Measurements from ENCODE around the gene ARHGAP15.

Gene ARHGAP15

DNA sequence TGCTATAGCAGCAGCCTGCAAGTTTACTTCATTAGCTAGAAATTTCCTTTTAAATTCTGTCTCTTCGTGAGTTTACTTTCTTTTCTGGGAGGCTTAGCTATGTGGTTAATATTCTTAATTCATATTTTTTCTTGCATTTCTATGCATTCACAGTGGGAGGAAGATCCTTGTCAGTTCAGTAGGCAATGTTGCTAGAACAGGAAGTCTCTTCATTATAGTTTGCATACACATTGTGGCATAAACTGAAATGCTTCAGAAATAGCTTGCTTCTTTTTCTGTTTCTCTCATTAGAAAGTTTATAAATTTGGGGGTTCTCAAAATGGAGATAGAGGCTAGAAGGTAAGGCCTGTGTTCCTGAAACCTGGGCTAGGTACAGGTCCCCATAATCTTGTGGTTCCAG lies 8.1 kb upstream of the ARHGAP15 start:
- H4K20me1 ChIP-seq (ENCODE audit: insufficient read depth, low read length) = no peaks in the 10 kb centered on the region
- no peaks in the 10 kb centered on the region for H3K36me3 ChIP-seq (replicated peaks; ENCODE audit: insufficient read depth, low read length)
- no peak overlapping the region for H2AFZ ChIP-seq (ENCODE audit: low read length)
- no peaks in the 10 kb centered on the region for H3F3A ChIP-seq (ENCODE audit: insufficient read depth, low read length)
- H3K27ac ChIP-seq (ENCODE audit: low read length) = no peak overlapping the region
- H3K4me2 ChIP-seq (ENCODE audit: low read depth, low read length) = no peak overlapping the region
- H3K4me1 ChIP-seq (ENCODE audit: low read length) = no peaks in the 10 kb centered on the region
- no peak for TF ChIP-seq EZH2phosphoT487 (IDR thresholded peaks at IDR 0.05; ENCODE audit: low read length)
- TF ChIP-seq, protein P1, sequence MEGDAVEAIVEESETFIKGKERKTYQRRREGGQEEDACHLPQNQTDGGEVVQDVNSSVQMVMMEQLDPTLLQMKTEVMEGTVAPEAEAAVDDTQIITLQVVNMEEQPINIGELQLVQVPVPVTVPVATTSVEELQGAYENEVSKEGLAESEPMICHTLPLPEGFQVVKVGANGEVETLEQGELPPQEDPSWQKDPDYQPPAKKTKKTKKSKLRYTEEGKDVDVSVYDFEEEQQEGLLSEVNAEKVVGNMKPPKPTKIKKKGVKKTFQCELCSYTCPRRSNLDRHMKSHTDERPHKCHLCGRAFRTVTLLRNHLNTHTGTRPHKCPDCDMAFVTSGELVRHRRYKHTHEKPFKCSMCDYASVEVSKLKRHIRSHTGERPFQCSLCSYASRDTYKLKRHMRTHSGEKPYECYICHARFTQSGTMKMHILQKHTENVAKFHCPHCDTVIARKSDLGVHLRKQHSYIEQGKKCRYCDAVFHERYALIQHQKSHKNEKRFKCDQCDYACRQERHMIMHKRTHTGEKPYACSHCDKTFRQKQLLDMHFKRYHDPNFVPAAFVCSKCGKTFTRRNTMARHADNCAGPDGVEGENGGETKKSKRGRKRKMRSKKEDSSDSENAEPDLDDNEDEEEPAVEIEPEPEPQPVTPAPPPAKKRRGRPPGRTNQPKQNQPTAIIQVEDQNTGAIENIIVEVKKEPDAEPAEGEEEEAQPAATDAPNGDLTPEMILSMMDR (IDR thresholded peaks at IDR 0.05; ENCODE audit: low read length) = no peak
- no peak for TF ChIP-seq EZH2 (optimal IDR thresholded peaks at IDR 0.05; ENCODE audit: low read depth, low read length)
- no peaks in the 10 kb centered on the region for H3K9me3 ChIP-seq (replicated peaks; ENCODE audit: insufficient read depth, low read length)
- H3K9ac ChIP-seq (ENCODE audit: low read length) = no peak overlapping the region
- H3K9me2 ChIP-seq (replicated peaks; ENCODE audit: insufficient read depth, low read length) = no peaks in the 10 kb centered on the region
- no peak overlapping the region for H3K4me3 ChIP-seq (ENCODE audit: low read length)
- no peak for DNase-seq
- no peaks in the 10 kb centered on the region for H3K27me3 ChIP-seq (replicated peaks; ENCODE audit: insufficient read depth, low read length)
- no peaks in the 10 kb centered on the region for H3K79me2 ChIP-seq (ENCODE audit: low read length)

DNA sequence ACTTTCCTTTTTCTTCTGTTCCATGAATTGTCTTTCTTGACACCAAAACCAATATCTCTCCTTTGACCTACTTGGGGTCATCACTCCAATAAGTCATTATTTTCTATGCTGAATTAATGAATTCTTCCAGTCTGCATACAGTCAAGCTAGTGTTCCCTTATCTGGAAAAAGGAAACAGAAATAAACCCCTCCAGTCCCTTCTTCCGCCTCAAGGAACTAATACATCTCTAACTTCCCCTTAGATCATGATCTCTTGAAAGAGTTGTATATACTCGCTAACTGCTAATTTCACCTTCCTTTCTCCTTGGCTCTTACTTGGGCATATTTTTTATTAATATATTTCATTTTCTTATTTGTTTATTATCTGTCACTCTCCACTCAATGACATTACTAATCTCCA lies 7.3 kb upstream of the ARHGAP15 start:
- Histone ChIP-seq H3K9me2 (replicated peaks; ENCODE audit: insufficient read depth, low read length) (no peaks in the 10 kb centered on the region), H3K9me3 (replicated peaks; ENCODE audit: insufficient read depth, low read length) (no peaks in the 10 kb centered on the region), H3K4me2 (ENCODE audit: low read depth, low read length) (no peak overlapping the region), H2AFZ (ENCODE audit: low read length) (no peak overlapping the region), H3K4me3 (ENCODE audit: low read length) (no peak overlapping the region), H3K9ac (ENCODE audit: low read length) (no peak overlapping the region), H3K36me3 (replicated peaks; ENCODE audit: insufficient read depth, low read length) (no peaks in the 10 kb centered on the region), H3F3A (ENCODE audit: insufficient read depth, low read length) (no peaks in the 10 kb centered on the region), H3K4me1 (ENCODE audit: low read length) (no peaks in the 10 kb centered on the region), H3K79me2 (ENCODE audit: low read length) (no peaks in the 10 kb centered on the region), H3K27ac (ENCODE audit: low read length) (no peak overlapping the region), H4K20me1 (ENCODE audit: insufficient read depth, low read length) (no peaks in the 10 kb centered on the region), H3K27me3 (replicated peaks; ENCODE audit: insufficient read depth, low read length) (no peaks in the 10 kb centered on the region)
- TF ChIP-seq EZH2 (optimal IDR thresholded peaks at IDR 0.05; ENCODE audit: low read depth, low read length) (no peak), EZH2phosphoT487 (IDR thresholded peaks at IDR 0.05; ENCODE audit: low read length) (no peak)
- TF ChIP-seq, protein P1 (IDR thresholded peaks at IDR 0.05; ENCODE audit: low read length) = no peak
- DNase-seq = no peak

DNA sequence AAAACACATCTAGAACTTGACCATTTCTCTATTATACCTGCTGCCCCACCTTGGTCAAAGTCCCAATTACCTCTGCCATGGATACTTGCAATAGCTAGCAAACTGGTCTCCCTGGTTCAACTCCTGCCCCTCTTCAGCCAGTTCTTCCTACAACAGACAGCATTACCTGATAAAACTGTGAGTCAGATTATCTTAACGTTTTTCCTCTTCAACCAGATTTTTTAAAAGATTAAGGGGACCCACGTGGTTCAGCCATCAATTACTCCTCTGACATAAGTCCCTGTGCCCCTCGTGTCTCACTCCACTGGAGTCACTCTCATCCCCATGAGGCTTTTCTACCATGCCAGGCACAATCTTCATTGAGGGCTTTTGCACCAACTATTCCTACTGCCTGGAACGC lies 5.3 kb upstream of the ARHGAP15 start:
- Histone ChIP-seq H3K9me2 (replicated peaks; ENCODE audit: insufficient read depth, low read length) (no peaks in the 10 kb centered on the region), H3K27ac (ENCODE audit: low read length) (no peak overlapping the region), H3K4me3 (ENCODE audit: low read length) (no peak overlapping the region), H3K27me3 (replicated peaks; ENCODE audit: insufficient read depth, low read length) (no peaks in the 10 kb centered on the region), H3F3A (ENCODE audit: insufficient read depth, low read length) (peaks cover 5% of the 10 kb centered on the region; the same call in 1 of the 2 replicates), H3K9me3 (replicated peaks; ENCODE audit: insufficient read depth, low read length) (no peaks in the 10 kb centered on the region), H4K20me1 (ENCODE audit: insufficient read depth, low read length) (no peaks in the 10 kb centered on the region), H3K4me2 (ENCODE audit: low read depth, low read length) (no peak overlapping the region), H3K4me1 (ENCODE audit: low read length) (no peaks in the 10 kb centered on the region), H3K9ac (ENCODE audit: low read length) (no peak overlapping the region), H2AFZ (ENCODE audit: low read length) (no peak overlapping the region), H3K79me2 (ENCODE audit: low read length) (no peaks in the 10 kb centered on the region), H3K36me3 (replicated peaks; ENCODE audit: insufficient read depth, low read length) (no peaks in the 10 kb centered on the region)
- no peak for DNase-seq
- TF ChIP-seq EZH2 (optimal IDR thresholded peaks at IDR 0.05; ENCODE audit: low read depth, low read length) = no peak
- TF ChIP-seq, protein P1 (IDR thresholded peaks at IDR 0.05; ENCODE audit: low read length) = no peak
- TF ChIP-seq EZH2phosphoT487 (IDR thresholded peaks at IDR 0.05; ENCODE audit: low read length) = no peak

All from MM.1S (cell line).